GM19463 (cell line): ENCODE results near the gene SF3A2.

ENCODE experiments used
- ATAC-seq: cut with Tn5 transposase; IDR thresholded peaks from one replicate; pipeline ENCODE4 v1.9.1; 2021; ENCODE audit warnings: mild to moderate bottlenecking, moderate library complexity; ENCODE audit not compliant: unreplicated experiment

Gene SF3A2

DNA sequence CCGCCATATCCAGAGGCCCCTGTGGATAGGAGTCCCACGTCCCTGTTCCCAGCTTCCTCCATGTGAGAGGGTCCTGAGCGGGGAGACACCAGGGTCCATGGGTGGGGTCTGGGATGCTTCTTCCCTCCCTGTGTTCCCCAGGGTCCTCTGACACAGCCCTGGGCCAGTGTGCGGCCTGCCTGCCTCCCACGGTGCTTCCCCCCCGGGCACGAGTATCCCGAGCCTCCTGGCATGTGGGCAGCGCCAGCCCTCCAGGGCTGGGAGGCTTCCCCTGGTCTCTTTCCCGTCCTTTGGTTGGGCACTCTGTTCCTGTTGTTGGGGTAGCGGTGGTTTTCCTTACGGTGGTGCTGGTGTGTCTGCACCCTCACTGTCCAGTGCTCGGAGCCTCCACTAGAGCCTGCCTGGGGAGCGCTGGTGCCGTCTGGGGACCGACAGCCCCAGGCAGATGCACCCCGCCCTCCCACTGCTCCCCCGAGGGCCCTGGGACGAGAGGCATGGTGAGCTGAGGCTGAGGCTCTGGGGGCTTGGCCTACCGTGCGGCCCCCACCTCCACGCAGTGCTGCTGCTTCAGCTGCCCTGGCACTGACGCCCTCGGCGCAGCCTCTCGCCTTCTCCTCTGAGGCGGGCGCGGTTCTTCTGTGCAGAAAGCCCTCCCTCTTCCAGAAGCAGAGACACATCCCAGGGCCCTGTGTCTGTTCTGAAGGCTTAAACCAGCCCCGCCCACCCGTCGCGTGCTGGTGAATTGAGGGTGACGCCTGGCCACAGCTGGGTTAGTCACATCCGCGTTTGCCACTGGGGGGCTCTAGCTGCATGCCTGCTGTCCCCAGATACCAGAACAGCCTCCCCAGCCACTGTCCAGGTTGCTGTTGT, 28.4 kb upstream of the SF3A2 start:
- no peak for ATAC-seq

DNA sequence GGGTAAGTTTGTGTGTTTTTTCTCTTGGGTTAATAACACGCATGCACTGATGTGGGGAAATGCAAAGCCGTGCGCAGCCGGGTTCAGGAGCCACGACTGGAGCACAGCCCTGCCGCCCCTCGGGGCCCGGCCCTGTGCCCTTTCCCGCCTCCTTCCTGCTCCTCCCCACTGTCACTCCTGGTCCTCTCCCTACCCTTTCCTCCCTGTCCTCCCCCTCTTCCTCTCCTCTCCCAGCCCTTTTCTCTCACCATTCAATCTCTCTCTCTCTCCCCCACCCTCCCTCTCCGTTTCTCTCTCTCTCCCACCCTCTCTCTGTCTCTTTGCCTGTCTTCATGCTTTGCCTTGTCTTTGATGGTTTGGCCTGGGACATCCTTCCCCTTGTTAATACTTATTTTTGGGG, 27.6 kb upstream of the SF3A2 start:
- no peak for ATAC-seq

DNA sequence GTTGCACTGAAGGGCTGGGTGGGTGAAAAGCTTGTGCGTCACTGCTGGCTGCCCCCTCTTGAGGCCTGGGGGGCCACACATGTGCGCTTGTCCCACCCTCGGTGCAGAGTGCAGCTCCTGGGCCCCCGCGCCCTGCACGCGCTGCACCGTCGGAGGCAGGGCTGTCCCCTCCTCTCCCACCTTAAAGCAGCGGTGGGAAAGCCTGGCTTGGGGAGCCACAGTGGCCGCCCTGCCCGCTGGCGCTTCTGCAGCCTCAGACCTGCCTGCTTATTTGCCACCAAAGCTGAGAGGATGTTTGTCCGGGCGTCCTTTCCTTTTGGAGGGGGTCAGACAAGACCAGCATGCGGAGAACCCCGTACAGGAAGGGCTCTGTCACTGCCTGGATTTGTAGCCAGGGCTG, 27.2 kb upstream of the SF3A2 start:
- no peak for ATAC-seq

DNA sequence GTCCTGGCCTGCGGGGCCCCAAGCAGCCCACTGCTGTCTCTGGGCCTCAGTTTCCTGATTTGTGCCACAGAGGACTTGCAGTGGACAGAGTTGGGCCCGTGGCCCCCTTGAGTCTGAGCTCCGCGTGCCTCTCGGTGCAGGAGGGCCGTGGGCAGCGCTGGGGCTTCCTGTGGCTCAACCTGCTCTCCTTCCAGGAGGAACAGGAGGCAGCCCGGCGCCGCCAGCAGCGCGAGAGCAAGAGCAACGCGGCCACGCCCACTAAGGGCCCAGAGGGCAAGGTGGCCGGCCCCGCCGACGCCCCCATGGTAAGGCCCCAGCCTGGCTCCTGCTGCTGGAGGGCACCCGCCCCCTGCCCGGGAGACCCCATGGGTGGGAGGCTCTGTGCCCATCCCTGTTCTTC, 26.4 kb upstream of the SF3A2 start:
- ATAC-seq = no peak

DNA sequence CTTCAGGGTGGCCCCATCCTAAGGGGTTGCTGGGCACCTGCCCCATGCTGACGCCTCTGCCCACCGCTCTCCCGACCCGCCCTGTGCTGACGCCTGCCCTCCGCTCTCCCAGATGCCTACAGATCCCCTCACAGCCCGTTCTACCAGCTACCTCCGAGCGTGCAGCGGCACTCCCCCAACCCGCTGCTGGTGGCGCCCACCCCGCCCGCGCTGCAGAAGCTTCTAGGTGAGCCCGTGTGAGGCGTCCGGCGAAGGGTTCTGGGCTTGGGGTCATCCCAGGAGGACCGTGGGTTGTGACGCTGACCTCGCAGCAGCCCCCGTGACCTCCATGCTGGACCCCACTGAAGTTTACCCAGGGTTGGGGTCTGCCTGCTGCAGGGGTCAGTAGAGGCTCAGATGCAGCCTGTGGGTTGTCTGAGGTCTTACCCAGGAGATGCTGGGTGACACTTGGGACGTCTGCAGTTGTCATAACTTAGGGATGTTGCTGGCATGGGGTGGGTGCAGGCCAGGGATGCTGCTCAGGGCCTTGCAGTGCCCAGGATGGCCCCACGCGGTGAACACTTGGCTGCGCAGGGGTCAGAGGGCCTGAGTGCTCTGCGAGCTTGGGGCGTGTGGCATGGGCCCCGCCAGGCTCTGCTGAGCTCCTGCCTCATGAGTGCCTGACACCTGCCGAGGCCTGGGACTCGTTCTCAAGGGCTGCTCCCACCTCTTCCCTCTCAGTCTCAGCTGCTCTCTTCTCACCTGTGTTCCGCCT, 25.5 kb upstream of the SF3A2 start:
- ATAC-seq = no peak

DNA sequence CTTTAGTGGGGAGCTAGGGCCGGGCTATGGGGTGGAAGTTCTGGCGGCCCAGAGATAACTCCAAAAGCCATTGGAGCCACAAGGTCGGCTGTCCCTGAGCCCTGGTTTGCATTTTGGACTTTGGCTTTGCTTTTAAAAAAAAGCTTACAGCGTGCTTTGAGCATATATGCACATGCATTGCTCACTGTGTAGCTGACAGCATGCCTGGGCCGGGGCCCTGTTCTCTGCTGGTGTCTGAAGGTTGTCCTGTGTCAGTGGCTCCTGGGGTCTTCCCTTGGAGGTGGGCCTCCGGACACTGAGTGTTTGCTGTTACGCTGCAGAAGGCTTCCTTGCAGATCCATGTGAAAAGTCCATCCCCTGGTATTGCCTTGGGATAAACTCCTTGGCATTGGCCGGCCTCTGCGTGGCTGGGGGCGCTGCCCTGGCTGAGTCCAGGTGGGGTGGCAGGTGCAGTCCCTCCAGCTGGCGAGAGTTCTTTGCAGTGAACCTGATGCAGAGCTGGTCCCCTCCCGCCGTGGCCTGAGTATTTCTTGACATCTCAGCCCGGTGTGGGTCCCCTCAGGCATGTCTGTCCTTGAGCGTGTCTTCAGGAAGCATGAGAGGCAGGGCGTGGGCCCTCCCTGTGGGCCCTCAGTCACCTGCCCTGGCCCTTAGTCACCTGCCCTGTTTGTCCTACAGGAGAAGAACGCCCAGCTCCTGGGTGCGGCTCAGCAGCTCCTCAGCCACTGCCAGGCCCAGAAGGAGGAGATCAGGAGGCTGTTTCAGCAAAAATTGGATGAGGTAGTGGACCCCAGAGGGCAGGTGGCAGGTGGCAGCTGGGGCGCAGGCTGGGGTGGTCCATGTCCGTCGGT, 23.5 kb upstream of the SF3A2 start:
- no peak for ATAC-seq

DNA sequence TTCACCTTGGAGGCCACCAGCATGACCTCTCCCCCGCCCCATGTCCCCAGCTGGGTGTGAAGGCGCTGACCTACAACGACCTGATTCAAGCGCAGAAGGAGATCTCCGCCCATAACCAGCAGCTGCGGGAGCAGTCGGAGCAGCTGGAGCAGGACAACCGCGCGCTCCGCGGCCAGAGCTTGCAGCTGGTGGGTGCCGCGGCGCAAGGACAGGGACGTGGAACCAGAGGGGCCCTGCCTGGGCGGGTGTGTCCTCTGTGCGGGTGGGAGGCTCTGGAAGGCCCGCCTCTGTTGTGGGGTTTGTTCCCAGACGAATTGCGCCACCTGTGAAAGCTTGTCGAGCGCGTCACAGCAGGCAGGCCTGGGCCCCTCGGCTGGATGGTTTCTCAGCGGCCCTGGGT, 22.8 kb upstream of the SF3A2 start:
- no peak for ATAC-seq

DNA sequence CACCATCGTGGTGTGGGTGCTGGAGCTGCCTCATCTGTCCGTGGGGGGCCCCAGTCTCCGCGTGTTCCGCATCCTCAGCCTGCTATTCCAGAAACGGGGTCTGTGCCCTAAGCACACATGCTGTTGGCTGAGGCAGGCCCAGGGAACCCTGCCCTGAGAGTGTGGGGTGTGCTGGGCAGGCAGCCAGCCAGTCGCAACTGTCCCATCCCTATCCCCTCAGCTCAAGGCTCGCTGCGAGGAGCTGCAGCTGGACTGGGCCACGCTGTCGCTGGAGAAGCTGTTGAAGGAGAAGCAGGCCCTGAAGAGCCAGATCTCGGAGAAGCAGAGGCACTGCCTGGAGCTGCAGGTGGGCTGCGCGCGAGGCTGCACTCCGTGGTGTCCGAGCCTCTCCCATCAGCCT, 22.4 kb upstream of the SF3A2 start:
- ATAC-seq = no peak

DNA sequence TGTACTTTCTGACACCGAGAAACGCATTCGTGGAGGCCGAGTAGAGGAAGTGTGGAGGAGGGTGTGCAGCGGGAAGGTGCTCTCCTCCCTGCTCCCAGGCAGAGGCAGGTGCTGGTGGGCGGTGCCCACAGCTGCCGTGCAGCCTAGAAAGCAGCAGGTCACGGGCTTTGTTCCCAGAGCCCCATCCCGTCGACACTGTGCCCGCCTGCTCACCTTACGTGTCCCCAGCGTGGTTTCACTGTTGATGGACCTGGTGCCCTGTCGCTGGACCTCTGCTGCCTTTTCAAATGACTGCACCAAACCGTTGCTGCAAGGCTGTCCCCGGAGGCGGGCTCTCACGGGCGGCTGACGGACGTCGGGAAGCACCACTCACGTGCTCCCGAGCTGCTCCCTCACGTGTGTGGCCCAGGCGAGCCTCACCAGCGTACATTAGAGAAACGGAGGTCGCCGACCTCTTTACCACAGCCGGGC, 21.3 kb upstream of the SF3A2 start:
- ATAC-seq = no peak

DNA sequence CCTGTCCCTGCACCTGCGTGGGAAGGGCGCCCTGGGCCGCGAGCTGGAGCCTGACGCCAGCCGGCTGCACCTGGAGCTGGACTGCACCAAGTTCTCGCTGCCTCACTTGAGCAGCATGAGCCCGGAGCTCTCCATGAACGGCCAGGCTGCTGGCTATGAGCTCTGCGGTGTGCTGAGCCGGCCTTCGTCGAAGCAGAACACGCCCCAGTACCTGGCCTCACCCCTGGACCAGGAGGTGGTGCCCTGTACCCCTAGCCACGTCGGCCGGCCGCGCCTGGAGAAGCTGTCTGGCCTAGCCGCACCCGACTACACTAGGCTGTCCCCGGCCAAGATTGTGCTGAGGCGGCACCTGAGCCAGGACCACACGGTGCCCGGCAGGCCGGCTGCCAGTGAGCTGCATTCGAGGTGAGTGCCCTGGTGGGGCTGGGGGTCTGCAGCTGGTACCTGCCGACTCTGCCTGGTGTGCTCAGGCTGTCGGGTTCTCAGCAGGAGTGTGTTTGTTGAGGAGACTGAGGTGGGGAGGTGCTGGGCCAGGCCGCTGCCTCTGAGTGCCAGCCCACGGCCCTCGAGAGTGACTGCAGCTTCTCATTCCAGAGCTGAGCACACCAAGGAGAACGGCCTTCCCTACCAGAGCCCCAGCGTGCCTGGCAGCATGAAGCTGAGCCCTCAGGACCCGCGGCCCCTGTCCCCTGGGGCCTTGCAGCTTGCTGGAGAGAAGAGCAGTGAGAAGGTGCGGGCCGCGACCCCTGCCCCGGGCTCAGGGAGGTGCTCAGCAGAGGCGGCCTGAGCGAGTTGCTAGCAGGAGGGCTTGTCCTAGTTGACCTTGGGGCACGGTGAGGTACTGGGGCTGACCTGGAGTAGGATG, 20.0 kb upstream of the SF3A2 start:
- no peak for ATAC-seq

DNA sequence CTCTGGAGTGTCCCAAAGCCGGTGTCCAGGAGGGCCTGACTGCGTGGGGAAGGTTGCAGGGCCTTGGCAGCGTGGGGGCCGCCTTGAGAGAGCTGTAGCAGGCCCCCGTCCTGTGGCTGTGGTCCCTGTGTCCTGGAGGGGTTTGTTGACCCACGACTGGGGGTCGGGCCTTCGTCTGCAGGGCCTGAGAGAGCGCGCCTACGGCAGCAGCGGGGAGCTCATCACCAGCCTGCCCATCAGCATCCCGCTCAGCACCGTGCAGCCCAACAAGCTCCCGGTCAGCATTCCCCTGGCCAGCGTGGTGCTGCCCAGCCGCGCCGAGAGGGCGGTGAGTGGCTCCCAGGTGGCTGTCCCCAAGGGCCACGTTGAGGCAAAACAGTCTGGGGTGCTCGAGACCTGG, 19.0 kb upstream of the SF3A2 start:
- no peak for ATAC-seq

DNA sequence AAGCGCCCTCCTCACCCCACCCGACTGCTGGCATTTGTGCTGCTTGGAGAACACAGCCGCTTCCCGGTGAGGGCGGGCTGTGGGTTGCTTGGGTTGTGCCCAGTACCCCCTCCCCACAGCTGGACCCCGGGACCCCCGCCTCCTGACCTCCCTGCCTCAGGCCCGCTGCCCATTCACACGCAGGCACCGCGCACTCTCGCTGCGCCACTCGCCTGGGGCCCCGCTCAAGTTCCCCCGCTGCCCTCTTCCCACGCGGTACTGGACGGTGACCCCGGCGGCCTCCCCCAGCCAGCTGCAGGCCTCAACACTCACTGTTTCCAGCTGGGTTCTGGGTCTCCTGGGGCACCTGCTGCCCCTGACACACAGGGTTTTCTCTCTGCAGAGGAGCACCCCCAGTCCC, 16.9 kb upstream of the SF3A2 start:
- ATAC-seq = no peak

DNA sequence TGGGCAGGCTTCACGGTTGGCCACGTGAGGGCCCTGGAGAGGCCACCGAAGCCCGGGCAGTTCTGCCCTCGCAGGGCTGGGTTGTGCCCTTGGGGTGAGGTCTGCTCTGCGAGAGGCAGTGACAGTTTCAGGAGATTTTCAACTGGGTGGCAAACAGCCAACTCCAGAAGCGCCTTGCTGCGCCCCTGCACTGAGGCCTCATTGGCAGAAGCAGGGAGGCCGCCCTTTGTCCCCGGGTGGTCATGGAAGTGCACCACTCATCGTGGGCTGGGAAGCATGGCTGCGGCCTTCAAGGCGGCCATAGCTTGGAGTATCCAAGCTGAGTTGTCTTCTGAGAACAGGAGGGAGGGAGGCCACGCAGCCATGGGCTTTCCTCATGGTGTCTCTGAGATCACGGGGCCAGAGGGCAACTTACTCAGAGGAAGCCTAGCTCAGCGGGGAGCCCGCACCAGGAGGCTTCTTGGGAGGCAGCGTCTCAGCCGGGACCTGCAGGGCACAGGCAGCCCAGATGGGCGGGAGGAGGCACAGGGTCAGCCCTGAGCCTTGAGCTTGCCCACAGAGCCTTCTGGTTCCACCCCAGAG, 15.3 kb upstream of the SF3A2 start:
- ATAC-seq = no peak

DNA sequence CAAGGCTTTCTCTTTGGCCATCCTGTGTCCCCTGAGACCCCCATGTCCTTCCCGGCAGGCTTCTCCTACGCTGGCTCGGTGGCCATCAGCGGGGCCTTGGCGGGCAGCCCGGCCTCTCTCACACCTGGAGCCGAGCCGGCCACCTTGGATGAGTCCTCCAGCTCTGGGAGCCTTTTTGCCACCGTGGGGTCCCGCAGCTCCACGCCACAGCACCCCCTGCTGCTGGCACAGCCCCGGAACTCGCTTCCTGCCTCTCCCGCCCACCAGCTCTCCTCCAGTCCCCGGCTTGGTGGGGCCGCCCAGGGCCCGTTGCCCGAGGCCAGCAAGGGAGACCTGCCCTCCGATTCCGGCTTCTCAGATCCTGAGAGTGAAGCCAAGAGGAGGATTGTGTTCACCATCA, 14.7 kb upstream of the SF3A2 start:
- no peak for ATAC-seq

DNA sequence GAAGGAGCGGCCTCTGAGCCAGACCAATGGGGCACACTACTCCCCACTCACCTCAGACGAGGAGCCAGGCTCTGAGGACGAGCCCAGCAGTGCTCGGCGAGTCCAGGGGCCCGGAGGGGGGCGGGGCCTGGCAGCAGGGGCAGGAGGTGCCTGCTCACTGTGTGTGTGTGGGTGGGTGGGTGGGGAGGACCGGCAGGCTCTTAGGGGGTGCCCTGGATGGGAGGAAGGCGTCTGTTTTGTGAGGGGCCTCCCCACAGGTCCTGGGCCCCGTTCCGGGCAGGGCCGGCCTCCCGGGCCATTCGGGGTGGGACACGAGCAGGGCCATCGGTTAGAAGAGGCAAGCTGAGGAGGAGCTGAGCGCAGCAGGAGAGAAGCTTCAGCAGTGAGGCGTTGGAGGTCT, 13.2 kb upstream of the SF3A2 start:
- no peak for ATAC-seq

DNA sequence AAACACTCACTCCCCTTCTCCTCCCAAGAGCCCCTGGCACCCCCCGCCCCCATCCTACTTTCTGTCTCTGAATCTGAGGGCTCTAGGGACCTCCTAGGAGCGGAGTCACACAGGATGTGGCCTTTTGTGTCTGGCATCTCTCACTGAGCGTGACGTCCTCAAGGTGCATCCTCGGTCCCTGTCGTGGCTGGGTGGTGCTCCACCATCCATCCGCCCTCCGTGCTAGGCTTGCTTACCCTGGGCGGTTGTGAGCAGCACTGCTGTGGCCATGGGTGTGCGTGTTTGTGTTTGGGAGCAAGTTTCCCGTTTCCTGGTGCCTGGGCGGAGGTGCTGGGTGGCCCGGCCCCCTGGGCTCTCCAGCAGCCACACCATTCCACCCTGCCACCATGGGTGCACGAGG, 12.7 kb upstream of the SF3A2 start:
- ATAC-seq = no peak

DNA sequence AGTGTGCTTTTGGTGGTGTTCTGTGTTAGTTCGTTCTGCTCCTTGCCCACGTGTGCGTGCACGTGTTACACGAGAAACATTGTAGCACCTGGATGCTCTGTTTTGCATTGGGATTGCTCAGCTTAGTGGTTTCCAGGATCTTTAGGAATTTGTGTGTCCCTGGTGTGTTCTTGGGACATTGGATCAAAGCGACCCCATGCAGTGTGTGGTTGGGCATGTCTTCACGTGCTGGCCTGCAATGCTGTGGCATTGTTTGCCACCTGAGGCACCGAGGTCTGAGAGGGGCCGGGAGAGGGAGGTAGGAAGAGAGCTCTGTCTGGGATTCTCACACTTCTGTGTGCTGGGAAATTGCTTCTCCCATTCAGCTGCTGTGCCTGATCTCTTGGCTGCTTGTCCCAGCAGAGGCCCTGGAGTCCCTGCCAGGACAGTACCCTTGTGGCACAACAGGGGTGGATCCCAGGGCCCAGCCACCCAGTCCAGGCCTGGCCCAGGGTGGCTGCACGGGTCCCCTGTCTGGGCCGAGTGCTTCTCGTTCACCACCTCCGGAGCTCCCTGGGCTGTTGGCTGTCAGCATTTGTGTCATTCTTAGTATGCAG, 11.8 kb upstream of the SF3A2 start:
- no peak for ATAC-seq

DNA sequence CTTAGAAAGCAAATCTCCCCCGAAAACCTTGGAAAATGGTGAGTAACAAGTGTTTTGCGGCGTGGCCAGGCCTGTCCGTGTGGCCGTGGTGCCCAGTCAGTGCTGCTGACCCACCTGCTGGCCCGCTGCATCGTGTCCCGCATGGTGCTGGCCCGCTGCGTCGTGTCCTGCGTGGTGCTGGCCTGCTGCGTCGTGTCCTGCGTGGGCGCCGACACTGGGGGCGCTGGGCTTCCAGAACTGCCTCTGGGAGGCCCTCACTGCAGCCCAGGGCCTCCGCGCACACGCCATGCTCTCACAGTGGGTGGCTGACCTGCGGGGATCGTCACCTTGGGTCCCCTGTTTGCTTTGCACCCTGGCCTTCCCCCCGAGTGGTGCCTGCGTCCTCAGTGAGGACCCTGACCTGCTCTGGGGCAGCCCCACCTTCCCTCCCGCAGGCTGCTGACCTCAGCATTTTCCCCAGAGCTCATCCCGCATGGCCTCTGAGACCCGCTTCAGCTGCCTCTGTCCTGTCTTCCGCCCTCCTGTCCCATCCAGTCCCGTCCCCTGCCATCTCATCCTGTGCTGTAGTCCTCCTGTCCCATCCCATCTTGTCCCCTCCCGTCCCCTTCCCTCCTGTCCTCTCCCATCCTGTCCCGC, 11.1 kb upstream of the SF3A2 start:
- no peak for ATAC-seq
